NB4 (cell line): ENCODE measurements around the gene POLR1B.

Experiments used
- MYC ChIP-seq: IDR thresholded peaks from 2 replicates; pipeline ENCODE4 v1.6.1; 2011; ENCODE audit warnings: low read depth, low read length
- POLR2A ChIP-seq: IDR thresholded peaks from 2 replicates; pipeline ENCODE4 v1.6.1; 2011; ENCODE audit warnings: mild to moderate bottlenecking; ENCODE audit not compliant: insufficient read length; ENCODE audit errors: extremely low read depth
- TF ChIP-seq, protein P1 (sequence below): IDR thresholded peaks from one replicate; pipeline ENCODE4 v1.5.1; 2012; ENCODE audit warnings: low read depth, low read length

DNA sequence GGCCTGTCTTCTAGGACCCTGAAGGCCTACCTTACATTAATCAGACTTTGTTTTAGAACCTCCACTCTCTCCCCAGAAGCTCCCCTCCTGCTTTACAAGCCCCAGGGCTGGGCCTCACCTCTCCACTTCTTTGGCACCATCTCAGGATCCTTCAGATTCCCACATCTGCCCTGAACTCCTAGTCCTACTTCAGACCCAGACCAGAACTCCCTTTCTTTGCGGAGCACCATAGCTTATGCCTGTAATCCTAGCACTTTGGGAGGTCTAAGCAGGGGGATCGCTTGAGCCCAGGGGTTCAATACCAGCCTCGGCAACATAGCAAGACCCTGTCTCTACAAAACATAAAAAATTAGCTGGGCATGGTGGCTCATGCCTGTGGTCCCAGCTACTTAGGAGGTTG is 43.1 kb downstream of the POLR1B start:
- TF ChIP-seq MYC (no peak), POLR2A (no peak)
- TF ChIP-seq, protein P1, sequence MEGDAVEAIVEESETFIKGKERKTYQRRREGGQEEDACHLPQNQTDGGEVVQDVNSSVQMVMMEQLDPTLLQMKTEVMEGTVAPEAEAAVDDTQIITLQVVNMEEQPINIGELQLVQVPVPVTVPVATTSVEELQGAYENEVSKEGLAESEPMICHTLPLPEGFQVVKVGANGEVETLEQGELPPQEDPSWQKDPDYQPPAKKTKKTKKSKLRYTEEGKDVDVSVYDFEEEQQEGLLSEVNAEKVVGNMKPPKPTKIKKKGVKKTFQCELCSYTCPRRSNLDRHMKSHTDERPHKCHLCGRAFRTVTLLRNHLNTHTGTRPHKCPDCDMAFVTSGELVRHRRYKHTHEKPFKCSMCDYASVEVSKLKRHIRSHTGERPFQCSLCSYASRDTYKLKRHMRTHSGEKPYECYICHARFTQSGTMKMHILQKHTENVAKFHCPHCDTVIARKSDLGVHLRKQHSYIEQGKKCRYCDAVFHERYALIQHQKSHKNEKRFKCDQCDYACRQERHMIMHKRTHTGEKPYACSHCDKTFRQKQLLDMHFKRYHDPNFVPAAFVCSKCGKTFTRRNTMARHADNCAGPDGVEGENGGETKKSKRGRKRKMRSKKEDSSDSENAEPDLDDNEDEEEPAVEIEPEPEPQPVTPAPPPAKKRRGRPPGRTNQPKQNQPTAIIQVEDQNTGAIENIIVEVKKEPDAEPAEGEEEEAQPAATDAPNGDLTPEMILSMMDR, result no peak
